BE2C (cell line): ENCODE data around the gene ANKRD13D.

Source experiments
- DNase-seq: peaks from one replicate; pipeline ENCODE4 v3.0.0-alpha.2; 2020
- H3K27me3 ChIP-seq: fragments of 250-450 bp; sonication (Bioruptor Pico); 2 replicates; pipeline ENCODE4 v1.5.1; 2020; ENCODE audit warnings: mild to moderate bottlenecking
- H3K36me3 ChIP-seq: fragments of 250-450 bp; sonication (Bioruptor Pico); 2 replicates; pipeline ENCODE4 v1.5.1; 2020; ENCODE audit warnings: mild to moderate bottlenecking
- H3K4me1 ChIP-seq: fragments of 250-450 bp; sonication (Bioruptor Pico); 2 replicates; pipeline ENCODE4 v1.5.1; 2020
- H3K4me3 ChIP-seq: 2 replicates; pipeline ENCODE4 v1.5.1; 2011; ENCODE audit warnings: low read depth, low read length
- H3K9me3 ChIP-seq: fragments of 250-450 bp; sonication (Bioruptor Pico); 2 replicates; pipeline ENCODE4 v1.5.1; 2020
- CTCF ChIP-seq: IDR thresholded peaks from 2 replicates; pipeline ENCODE4 v1.5.1; 2012; ENCODE audit warnings: mild to moderate bottlenecking, low read depth, low read length

The ANKRD13D gene

DNA sequence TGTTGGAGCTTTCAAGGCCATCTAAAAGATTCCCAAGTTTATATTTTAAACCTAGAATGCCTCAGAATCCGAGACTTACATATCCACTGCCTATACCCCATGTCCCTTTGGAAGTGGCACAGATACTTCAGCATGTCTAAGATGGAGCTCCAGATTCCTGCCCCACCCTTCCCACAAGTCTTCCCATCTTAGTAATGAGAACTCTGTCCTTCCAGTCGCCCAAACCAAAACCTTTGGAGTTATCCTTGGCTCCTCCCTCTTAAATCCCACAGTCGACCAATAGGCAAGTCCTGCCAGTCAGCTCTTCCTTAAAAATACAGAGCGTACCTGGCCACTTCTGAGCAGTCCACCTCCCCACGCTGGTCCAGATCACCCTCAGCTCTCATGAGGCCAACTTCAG, 59.9 kb downstream of the ANKRD13D start:
- no peak for DNase-seq
- no peaks in the 10 kb centered on the region for H3K9me3 ChIP-seq
- H3K4me1 ChIP-seq = peaks cover 4% of the 10 kb centered on the region; the same call in 1 of the 2 replicates
- H3K36me3 ChIP-seq = no peaks in the 10 kb centered on the region
- no peak overlapping the region for H3K4me3 ChIP-seq
- TF ChIP-seq CTCF = no peak
- H3K27me3 ChIP-seq = no peaks in the 10 kb centered on the region

DNA sequence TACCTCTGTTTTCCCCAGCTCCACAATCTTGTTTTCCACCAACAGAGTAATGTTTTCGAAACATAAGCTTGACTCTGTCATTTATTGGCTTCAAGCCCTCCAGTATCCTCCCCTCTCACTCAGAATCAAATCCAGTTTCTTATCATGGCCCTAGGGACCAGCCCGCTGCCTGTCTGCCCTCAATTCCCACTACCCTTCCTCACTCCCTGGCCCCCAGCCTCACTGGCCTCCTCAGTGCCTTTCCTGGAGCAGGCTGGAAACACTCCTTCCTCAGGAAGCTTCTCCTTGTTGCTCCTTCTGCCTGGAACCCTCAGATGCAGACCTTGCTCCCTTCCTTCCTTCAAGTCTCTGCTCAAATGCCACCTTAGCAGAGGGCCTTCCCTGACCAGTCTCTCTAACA, 60.4 kb downstream of the ANKRD13D start:
- no peaks in the 10 kb centered on the region for H3K9me3 ChIP-seq
- H3K27me3 ChIP-seq = no peaks in the 10 kb centered on the region
- DNase-seq = no peak
- H3K4me1 ChIP-seq = peaks cover 8% of the 10 kb centered on the region
- H3K4me3 ChIP-seq = no peak overlapping the region
- no peak for TF ChIP-seq CTCF
- no peaks in the 10 kb centered on the region for H3K36me3 ChIP-seq

- H3K9me3 ChIP-seq = no peaks in the 10 kb centered on the region
- H3K4me1 ChIP-seq = peaks cover 13% of the 10 kb centered on the region
- no peak for TF ChIP-seq CTCF
- no peaks in the 10 kb centered on the region for H3K36me3 ChIP-seq
- DNase-seq = no peak
- no peaks in the 10 kb centered on the region for H3K27me3 ChIP-seq
- no peak overlapping the region for H3K4me3 ChIP-seq
Observed at GRCh38 chr11:67349928-67350465, 60.9 kb downstream of the ANKRD13D start.

GRCh38 chr11:67351275-67352005, 62.3 kb downstream of the ANKRD13D start:
- Histone ChIP-seq H3K9me3 (no peaks in the 10 kb centered on the region), H3K27me3 (no peaks in the 10 kb centered on the region), H3K4me3 (no peak overlapping the region), H3K36me3 (no peaks in the 10 kb centered on the region), H3K4me1 (peaks cover 16% of the 10 kb centered on the region)
- DNase-seq = no peak
- TF ChIP-seq CTCF = peak; percentile 97
